OCI-LY7 (cell line): ENCODE results near the gene MAP3K5. TPM values are rescaled to one million over a fixed set of nuclear protein-coding genes. Genes with fewer than 3 reads are reported as not detected.

Source experiments
- BruUV-seq: library from RNA; stranded (reverse); fragments of 400-500 nt; replicated peaks from 2 replicates; lab custom pipeline; 2021; lab: Mats Ljungman, UMichigan
- CTCF ChIA-PET: fragments of 300-600 bp; sonication (Branson Sonifier 250); formaldehyde crosslinking; loops from one replicate; lab custom pipeline; 2022; ENCODE audit warnings: antibody characterized with exemption; ENCODE audit not compliant: unreplicated experiment; lab: Charles Lee
- POLR2A ChIA-PET: fragments of 300-600 bp; sonication (Branson Sonifier 250); formaldehyde crosslinking; loops from one replicate; lab custom pipeline; 2022; ENCODE audit warnings: antibody characterized with exemption; lab: Charles Lee
- DNase-seq: peaks from one replicate; pipeline ENCODE4 v3.0.0-alpha.2; 2015; ENCODE audit warnings: low spot score
- H2AFZ ChIP-seq: fragments of 200-600 bp; sonication (generic), shearing (Covaris generic); 2 replicates; pipeline ENCODE4 v1.6.1; 2014; ENCODE audit warnings: mild to moderate bottlenecking, antibody characterized with exemption, low read length, moderate library complexity
- H3K27ac ChIP-seq: fragments of 200-600 bp; sonication (generic); 2 replicates; pipeline ENCODE4 v1.5.1; 2014; ENCODE audit warnings: mixed run types, low read depth, mild to moderate bottlenecking, moderate library complexity, low read length, inconsistent platforms; ENCODE audit not compliant: poor library complexity, severe bottlenecking
- H3K36me3 ChIP-seq: fragments of 200-600 bp; sonication (generic); 2 replicates; pipeline ENCODE4 v1.6.1; 2014; ENCODE audit warnings: mild to moderate bottlenecking, antibody characterized with exemption, low read length, moderate library complexity, mixed read lengths; ENCODE audit not compliant: insufficient read depth
- H3K4me1 ChIP-seq: fragments of 200-600 bp; sonication (generic); 2 replicates; pipeline ENCODE4 v1.5.1; 2014; ENCODE audit warnings: mild to moderate bottlenecking, low read length; ENCODE audit not compliant: insufficient read depth, poor library complexity, severe bottlenecking
- H3K4me2 ChIP-seq: fragments of 200-600 bp; sonication (generic); 2 replicates; pipeline ENCODE4 v1.6.1; 2014; ENCODE audit warnings: mild to moderate bottlenecking, low read length
- H3K4me3 ChIP-seq: fragments of 200-600 bp; sonication (generic); 2 replicates; pipeline ENCODE4 v1.5.1; 2014; ENCODE audit warnings: mild to moderate bottlenecking, low read depth, low read length; ENCODE audit not compliant: poor library complexity, severe bottlenecking
- H3K79me2 ChIP-seq: fragments of 200-600 bp; sonication (generic); 2 replicates; pipeline ENCODE4 v1.6.1; 2016; ENCODE audit warnings: low read depth, mild to moderate bottlenecking, low read length, moderate library complexity, mixed read lengths; ENCODE audit not compliant: insufficient read depth
- H3K9me2 ChIP-seq: fragments of 200-600 bp; sonication (generic); 2 replicates; pipeline ENCODE4 v1.6.1; 2016; ENCODE audit warnings: mild to moderate bottlenecking, low read length, mixed read lengths; ENCODE audit not compliant: insufficient read depth
- H3K9me3 ChIP-seq: fragments of 200-600 bp; sonication (generic); 2 replicates; pipeline ENCODE4 v1.6.1; 2014; ENCODE audit warnings: mild to moderate bottlenecking, mixed run types, low read length, mixed read lengths
- H4K20me1 ChIP-seq: fragments of 200-600 bp; sonication (generic); 2 replicates; pipeline ENCODE4 v1.6.1; 2014; ENCODE audit warnings: mild to moderate bottlenecking, antibody characterized with exemption, low read length, moderate library complexity, mixed read lengths; ENCODE audit not compliant: insufficient read depth
- CTCF ChIP-seq: fragments of 200-600 bp; sonication (generic); conservative IDR thresholded peaks from 2 replicates; pipeline ENCODE4 v1.5.1; 2014; ENCODE audit warnings: mild to moderate bottlenecking, antibody characterized with exemption, low read length, moderate library complexity, mixed read lengths
- EZH2phosphoT487 ChIP-seq: fragments of 200-600 bp; sonication (generic); IDR thresholded peaks from 2 replicates; pipeline ENCODE4 v1.6.1; 2018; ENCODE audit warnings: low read depth, borderline replicate concordance, mild to moderate bottlenecking, mixed run types, antibody characterized with exemption, low read length, moderate library complexity, mixed read lengths
- intact Hi-C: fragments of 100-400 bp; cut with micrococcal nuclease; formaldehyde crosslinking; loops from one replicate; pipeline ENCODE4 v1.10.0; 2022; ENCODE audit not compliant: unreplicated experiment
- total RNA-seq, 2 experiments: library from RNA; depleted of rRNA in 1 of 2; stranded (reverse); fragments of >200 nt in 1 of 2; shearing (Covaris generic) in 1 of 2; gene quantifications; 2 replicates each; pipeline ENCODE4 v1.2.3, GENCODE V29; 2014 to 2022

MAP3K5 gene
- total RNA-seq, 2 experiments from 2014 or later = 13.8 to 16.6 TPM

GRCh38 chr6:136811272-136811671 lies 19.0 kb upstream of the MAP3K5 start:
- BruUV-seq = no TSS peak
- POLR2A ChIA-PET = interaction anchor here (0.7 to 0.8 kb wide), 3 partner anchors 10 to 20 kb away, joined by 3 to 4 read pairs (median 4); partner anchors contain the start of gene PEX7
- H4K20me1 ChIP-seq = no peaks in the 10 kb centered on the region
- no peak overlapping the region for H3K27ac ChIP-seq
- no peak for DNase-seq
- H3K4me3 ChIP-seq = no peak overlapping the region
- intact Hi-C loops = no loop called here
- peak overlapping the region; percentile 17; the same call in 1 of the 2 replicates for H2AFZ ChIP-seq
- H3K4me1 ChIP-seq = no peaks in the 10 kb centered on the region
- TF ChIP-seq CTCF (no peak), EZH2phosphoT487 (no peak)
- H3K9me2 ChIP-seq = no peaks in the 10 kb centered on the region
- no peak overlapping the region for H3K4me2 ChIP-seq
- no peaks in the 10 kb centered on the region for H3K36me3 ChIP-seq
- CTCF ChIA-PET = no interaction called here
- no peaks in the 10 kb centered on the region for H3K79me2 ChIP-seq
- no peaks in the 10 kb centered on the region for H3K9me3 ChIP-seq

- ChIA-PET CTCF (no interaction called here), POLR2A (no interaction called here)
- DNase-seq = no peak
- BruUV-seq = no TSS peak
- Histone ChIP-seq H3K79me2 (no peaks in the 10 kb centered on the region), H3K9me3 (no peaks in the 10 kb centered on the region), H3K27ac (no peak overlapping the region), H3K4me1 (no peaks in the 10 kb centered on the region), H3K9me2 (no peaks in the 10 kb centered on the region), H3K4me3 (no peak overlapping the region), H2AFZ (no peak overlapping the region), H3K36me3 (no peaks in the 10 kb centered on the region), H4K20me1 (no peaks in the 10 kb centered on the region), H3K4me2 (no peak overlapping the region)
- TF ChIP-seq EZH2phosphoT487 (no peak), CTCF (no peak)
- intact Hi-C loops = no loop called here
Observed at GRCh38 chr6:136809091-136809860, 17.0 kb upstream of the MAP3K5 start.

- ChIA-PET POLR2A (interaction anchor here (0.6 to 1.5 kb wide), 5 partner anchors 59 to 1231 kb away, joined by 3 to 5 read pairs (median 4); no protein-coding TSS in a partner anchor), CTCF (no interaction called here)
- Histone ChIP-seq H3K4me3 (no peak overlapping the region), H3K27ac (no peak overlapping the region), H3K4me1 (no peaks in the 10 kb centered on the region), H4K20me1 (no peaks in the 10 kb centered on the region), H2AFZ (no peak overlapping the region), H3K9me3 (no peaks in the 10 kb centered on the region; the same call in 1 of the 2 replicates), H3K4me2 (no peak overlapping the region), H3K79me2 (no peaks in the 10 kb centered on the region), H3K9me2 (no peaks in the 10 kb centered on the region), H3K36me3 (no peaks in the 10 kb centered on the region)
- intact Hi-C loops = no loop called here
- no peak for TF ChIP-seq EZH2phosphoT487
- TF ChIP-seq CTCF = no peak
- DNase-seq = peak; percentile 30
- BruUV-seq = no TSS peak
Observed at GRCh38 chr6:136803608-136804007, 11.3 kb upstream of the MAP3K5 start.
